Vagina (tissue), 2 donors: Measurements from ENCODE around the gene ORM2.

Source experiments
- CTCF ChIP-seq, 3 experiments: fragments of 450-650 bp in 2 of 3; fragments of 200-600 bp in 1 of 3; sonication (generic) in 1 of 3; IDR thresholded peaks; one replicate each; pipeline ENCODE4 v1.5.1; 2017 to 2019; ENCODE audit warnings: antibody characterized with exemption in 3 of 3, mild to moderate bottlenecking in 2 of 3, moderate library complexity in 2 of 3
- POLR2A ChIP-seq, 2 donors: fragments of 450-650 bp; IDR thresholded peaks; one replicate each; pipeline ENCODE4 v1.6.1; 2017; ENCODE audit warnings: antibody characterized with exemption in 2 of 2, mild to moderate bottlenecking in 2 of 2, moderate library complexity in 2 of 2
- POLR2AphosphoS5 ChIP-seq, 2 donors: sonication (generic); formaldehyde crosslinking; IDR thresholded peaks; one replicate each; pipeline ENCODE4 v1.9.0; 2017; ENCODE audit warnings: antibody characterized with exemption in 2 of 2, mild to moderate bottlenecking in 2 of 2, low read depth in 1 of 2; ENCODE audit not compliant: insufficient read depth in 1 of 2

- TF ChIP-seq CTCF (IDR thresholded peaks at IDR 0.05), result no peak
- peak in 1 of 2 donors; percentile 46 for TF ChIP-seq POLR2AphosphoS5 (IDR thresholded peaks at IDR 0.05; ENCODE audit: insufficient read depth in 1 of 2, low read depth in 1 of 2)
- no peak for TF ChIP-seq POLR2A (IDR thresholded peaks at IDR 0.05)
Measured at GRCh38 chr9:114281473-114282103, 48.1 kb upstream of the ORM2 start.
